CD4-positive, alpha-beta T cell treated with Interleukin-4 for 4 hours (primary cell): Measurements from ENCODE around the gene CD9.
"Not testable (repeated sequence)": the region's sequence is repeated elsewhere in the genome, so short reads cannot be mapped to it uniquely, and the experiment has no call there.

Experiments
- DNase-seq: peaks from one replicate; pipeline ENCODE4 v3.0.0-alpha.2; 2020

Gene CD9

GRCh38 chr12:6199531-6200255 is 507 bp upstream of the CD9 start:
- DNase-seq = no peak

DNA sequence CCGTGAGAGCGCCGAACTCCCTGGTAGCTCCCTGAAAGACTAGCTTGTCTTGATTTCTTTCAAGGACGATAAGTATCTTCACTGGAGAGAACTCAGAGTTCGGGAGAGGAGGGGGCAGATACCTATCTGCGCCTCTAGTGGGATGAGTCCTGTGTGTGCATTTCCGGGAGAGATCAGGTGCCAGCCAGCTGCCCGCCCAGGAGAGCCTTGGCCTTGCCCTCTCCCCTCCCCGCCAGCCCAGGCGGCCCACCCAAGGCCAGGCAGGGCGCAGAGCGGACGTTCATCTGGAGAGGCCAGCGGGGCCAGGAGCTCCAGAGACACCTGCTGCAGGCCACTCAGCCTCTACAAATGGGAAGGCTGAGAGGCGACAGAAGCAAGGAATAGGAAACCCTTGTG is 1.0 kb downstream of the CD9 start:
- no peak for DNase-seq

- DNase-seq = no peak
These were observed 1.6 kb downstream of the CD9 start for GRCh38 chr12:6201826-6202225.

DNA sequence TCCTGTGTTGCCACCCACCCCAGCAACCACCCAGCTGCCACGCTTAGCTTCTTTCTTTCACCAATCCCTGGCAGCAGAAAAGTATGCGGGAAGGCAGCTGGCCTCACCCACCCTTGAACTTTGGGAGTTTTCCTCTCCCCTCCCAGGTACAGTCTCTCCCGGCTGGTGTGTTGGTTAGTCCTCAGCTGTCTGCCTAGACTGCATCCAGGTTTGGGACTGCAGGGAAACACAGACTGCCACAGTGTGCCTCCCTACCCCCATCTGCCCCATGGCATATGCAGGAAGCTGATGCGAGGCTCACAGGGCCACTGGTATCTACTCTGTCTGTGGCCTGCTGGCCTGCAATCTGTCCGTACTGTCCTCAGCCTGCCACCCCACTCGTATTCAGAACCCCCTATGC is 2.1 kb downstream of the CD9 start:
- DNase-seq = no peak

- DNase-seq = no peak
These were observed 2.6 kb downstream of the CD9 start for GRCh38 chr12:6202846-6203245.

- DNase-seq = no peak
These were observed 3.4 kb downstream of the CD9 start for GRCh38 chr12:6203601-6204000.

DNA sequence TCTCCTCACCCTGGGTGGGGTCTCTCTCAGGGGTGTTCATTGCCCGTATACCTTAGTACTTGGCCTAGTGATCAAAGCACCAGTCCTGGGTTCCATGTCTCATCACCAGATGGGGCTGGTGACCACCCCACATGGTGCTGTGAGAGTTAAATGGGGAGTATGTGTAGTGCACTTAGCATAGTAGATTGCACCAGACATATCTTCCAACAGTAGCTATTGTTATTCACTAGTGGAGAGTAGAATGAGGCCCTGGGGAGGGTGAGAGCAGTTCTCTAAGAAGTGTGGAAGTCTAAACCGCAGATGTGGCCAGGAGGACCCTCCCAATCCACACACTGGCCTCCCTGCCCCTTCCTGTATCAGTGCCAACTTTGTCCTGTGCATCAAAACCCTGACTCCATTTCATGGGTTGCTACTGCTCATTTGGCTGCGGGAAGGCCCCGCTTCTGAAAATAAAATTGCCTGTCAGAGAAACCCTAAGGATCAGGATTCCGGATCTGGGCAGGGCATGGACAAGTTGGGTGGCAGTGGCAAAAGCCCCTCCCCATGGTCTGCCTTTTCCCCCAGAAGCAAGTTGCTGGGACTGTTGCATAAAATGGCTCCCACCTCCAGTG is 4.4 kb downstream of the CD9 start:
- DNase-seq = no peak

DNA sequence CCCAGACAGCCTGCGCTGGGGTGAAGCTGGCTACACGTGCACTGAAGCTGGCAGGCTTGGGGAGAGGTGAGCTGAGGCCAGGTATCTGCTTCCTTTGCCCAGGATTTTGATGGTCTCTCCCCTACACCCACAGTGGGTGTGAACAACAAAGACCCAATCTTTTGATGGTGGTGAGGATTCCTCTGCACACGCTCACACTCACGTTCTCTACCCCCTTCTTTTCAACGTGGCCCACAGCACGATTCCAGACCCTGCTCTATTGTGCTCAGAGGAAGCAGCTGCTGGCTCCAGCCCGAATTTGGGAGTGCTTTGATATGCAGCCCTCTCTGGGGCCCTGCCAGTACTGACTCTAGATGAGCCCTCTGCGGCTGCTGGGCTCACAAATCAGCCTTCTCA is 4.9 kb downstream of the CD9 start:
- DNase-seq = no peak

GRCh38 chr12:6205761-6206160 is 5.6 kb downstream of the CD9 start:
- DNase-seq = no peak

GRCh38 chr12:6206327-6206726 is 6.1 kb downstream of the CD9 start:
- no peak for DNase-seq

DNA sequence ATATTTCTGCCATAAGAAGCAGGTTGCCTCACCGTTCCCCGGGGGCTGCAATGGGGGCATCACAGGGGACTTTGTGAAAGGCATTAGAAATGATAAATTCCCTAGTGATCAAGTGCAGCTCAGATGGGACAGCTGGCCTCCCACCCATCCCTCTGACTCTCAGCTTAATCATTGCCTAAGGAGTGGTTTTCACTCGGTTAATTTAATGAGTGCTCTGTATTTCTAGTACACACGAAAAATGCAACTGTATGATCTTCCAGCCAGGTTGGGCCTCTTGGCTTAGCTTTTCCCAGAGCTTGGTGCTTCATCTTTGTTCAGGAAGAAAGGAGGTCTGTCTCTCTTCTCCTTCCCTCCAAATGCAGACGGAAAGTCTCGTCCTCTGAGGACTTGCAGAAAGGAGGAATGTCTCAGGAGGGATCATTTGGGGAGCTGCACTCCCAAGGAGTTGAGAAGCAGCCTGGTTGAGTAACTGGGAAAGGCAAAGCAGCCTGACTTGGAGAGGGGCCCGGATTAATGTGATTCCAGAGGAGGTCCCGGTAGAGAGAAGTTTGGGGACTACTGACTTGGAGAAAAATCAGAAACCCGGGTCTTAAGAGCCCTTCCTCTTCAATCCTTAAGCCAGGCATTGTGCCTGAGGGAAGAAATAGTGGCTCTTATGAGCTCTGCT is 7.2 kb downstream of the CD9 start:
- DNase-seq = no peak

- DNase-seq = no peak
These were observed 7.9 kb downstream of the CD9 start for GRCh38 chr12:6208130-6208529.

DNA sequence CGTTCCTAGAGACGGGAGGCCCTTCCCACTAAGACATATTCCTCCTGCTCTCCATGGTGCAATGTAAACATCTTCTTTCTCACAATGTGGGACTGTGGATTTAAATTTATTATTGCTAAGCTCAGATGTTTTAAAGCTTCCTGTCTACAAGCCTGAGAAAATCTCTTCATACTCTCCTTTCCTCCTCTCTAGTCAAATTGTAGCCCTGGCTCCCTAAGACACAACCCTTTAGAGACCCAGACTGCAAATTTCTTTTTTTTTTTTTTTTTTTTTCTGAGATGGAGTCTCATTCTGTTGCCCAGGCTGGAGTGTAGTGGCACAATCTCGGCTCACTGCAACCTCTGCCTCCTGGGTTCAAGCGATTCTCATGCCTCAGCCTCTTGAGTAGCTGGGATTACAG is 9.2 kb downstream of the CD9 start:
- not testable (repeated sequence) for DNase-seq

- DNase-seq = no peak
These were observed 11.2 kb downstream of the CD9 start for GRCh38 chr12:6211421-6211869.

- no peak for DNase-seq
These were observed 11.9 kb downstream of the CD9 start for GRCh38 chr12:6212086-6212485.

- DNase-seq = no peak
These were observed 13.8 kb downstream of the CD9 start for GRCh38 chr12:6213969-6214368.

GRCh38 chr12:6214633-6215032 is 14.4 kb downstream of the CD9 start:
- no peak for DNase-seq

DNA sequence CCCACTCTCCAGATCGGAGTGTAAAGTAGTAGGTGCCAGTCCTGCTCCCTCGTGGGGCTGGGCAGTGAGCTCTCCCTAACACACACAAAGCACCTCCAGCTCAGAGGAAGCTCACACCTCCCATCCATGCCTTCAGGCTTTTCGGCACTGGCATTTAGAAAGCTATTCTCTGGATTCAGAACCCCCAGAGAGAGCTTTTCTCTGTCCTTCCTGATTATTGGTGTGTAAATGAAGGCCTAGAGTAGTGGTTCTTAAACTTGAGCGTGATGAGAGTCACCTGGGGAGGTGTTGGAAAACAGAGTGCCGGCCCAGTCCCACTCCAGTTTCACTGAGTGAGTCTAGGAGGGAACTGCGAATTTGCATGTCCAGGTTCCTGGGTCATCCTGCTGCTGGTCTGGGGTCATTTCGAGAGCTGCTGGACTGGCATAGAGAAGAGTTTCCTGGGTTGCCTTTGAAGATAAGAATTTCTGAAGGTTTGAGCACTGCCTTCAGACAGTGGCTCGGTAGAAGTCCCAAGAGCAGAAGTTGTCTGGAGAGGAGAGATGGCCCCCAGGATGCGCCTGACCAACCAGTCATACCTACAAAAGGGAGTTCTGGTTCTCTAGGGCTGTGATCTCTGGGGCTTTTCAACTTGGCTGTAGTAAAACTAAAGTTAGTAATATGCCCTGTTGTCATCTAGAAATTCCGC is 15.1 kb downstream of the CD9 start:
- DNase-seq = no peak

DNA sequence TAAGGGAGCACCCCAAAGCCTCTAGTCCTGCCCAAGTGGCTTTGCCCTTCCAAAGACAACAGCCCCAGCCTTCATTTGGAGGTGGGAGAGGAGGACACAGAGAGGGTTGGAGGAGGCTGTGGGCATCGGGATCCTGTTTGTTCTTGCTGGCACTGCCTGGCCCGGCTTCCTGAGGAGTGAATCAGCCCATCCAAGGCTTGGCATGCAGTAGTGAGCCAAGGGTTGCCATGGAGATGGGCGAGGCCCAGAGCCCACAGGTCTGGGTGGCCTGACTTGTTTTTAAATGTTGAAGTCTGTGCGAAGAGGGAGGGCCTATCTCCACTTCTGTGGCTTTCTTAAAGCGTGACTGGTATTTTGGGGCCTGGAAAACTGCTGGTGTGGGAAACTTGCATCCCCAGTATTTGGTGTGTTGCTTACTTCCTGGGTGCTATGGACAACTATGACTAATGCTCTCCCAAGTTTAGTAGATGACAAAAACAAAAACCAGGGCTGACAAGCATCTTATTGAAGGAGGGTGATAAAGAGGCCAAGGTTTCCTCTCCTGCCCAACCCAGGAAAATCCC is 15.8 kb downstream of the CD9 start:
- no peak for DNase-seq

DNA sequence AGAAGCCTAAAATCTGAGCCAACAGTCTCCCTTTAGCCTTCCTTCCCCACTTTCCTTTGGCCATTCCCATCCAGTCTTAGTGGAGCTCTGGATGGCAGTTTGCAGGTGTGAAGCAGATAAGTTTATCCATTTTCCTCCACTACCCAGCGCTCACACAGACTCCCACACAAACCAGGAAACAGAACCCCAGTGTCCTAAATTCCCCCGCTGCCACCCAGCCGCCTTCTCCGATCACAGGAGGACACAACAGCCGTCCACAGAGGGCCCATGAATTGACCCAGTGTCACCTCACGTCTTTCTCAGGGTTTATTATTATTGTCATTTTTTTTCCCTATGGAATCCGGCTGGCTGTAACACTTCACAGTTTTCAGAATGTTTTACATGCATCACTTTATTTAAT is 16.4 kb downstream of the CD9 start:
- DNase-seq = no peak

GRCh38 chr12:6218347-6218925 is 18.2 kb downstream of the CD9 start:
- no peak for DNase-seq

DNA sequence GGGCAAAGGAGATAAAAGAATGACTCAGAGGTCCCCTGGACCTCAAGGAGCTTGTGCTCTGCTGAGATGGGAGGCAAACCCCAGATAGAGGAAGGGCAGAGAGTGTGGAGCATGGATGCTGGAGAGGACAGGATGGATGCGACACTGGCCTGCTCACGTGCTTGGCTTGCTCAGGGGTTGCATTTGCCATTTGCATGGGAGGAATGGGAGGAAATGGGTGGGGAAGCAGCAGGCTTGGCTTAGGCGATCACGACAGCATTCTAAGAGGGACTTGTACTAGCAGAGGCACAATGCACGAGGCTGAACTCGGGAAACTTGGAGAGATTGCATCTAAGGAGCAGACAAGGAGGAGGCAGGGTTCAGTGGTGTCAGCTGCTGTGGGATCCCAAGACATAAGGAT is 19.8 kb downstream of the CD9 start:
- no peak for DNase-seq

GRCh38 chr12:6221146-6221545 is 20.9 kb downstream of the CD9 start:
- no peak for DNase-seq
